Measurements from ENCODE around the gene NCOA3. TPM values are rescaled to one million over a fixed set of nuclear protein-coding genes. Genes with fewer than 3 reads are reported as not detected.

NCOA3 gene
- total RNA-seq, 1 donor, result 53.3 TPM

DNA sequence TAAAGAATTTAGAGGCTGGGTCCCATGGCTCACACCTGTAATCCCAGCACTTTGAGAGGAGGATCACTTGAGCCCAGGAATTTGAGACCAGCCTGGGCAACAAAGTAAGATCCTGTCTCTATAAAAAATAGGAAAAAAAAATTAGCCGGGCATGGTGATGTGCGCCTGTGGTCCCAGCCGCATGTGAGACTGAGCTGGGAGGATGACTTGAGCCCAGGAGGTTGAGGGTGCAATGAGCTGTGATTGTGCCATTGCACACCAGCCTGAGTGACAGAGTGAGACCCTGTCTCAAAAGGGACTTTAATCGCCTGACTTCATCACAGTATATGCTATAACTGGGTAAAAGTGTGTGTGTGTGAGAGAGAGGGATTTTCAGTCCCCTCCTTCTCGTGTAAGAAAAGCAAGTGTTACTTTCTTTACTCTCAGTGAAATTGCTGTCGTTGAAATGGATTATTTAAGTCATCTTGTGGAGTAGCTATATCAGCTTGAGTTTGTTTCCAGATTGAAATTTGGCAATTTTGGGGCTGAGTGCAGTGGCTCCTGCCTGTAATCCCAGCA lies 7.5 kb downstream of the NCOA3 start:
- TF ChIP-seq, protein P1, sequence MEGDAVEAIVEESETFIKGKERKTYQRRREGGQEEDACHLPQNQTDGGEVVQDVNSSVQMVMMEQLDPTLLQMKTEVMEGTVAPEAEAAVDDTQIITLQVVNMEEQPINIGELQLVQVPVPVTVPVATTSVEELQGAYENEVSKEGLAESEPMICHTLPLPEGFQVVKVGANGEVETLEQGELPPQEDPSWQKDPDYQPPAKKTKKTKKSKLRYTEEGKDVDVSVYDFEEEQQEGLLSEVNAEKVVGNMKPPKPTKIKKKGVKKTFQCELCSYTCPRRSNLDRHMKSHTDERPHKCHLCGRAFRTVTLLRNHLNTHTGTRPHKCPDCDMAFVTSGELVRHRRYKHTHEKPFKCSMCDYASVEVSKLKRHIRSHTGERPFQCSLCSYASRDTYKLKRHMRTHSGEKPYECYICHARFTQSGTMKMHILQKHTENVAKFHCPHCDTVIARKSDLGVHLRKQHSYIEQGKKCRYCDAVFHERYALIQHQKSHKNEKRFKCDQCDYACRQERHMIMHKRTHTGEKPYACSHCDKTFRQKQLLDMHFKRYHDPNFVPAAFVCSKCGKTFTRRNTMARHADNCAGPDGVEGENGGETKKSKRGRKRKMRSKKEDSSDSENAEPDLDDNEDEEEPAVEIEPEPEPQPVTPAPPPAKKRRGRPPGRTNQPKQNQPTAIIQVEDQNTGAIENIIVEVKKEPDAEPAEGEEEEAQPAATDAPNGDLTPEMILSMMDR (IDR thresholded peaks at IDR 0.05; ENCODE audit: insufficient read depth, low read length), result no peak
- no peak overlapping the region for H3K4me3 ChIP-seq (ENCODE audit: low read depth, low read length)
- no peak for DNase-seq (ENCODE audit: low read depth)

DNA sequence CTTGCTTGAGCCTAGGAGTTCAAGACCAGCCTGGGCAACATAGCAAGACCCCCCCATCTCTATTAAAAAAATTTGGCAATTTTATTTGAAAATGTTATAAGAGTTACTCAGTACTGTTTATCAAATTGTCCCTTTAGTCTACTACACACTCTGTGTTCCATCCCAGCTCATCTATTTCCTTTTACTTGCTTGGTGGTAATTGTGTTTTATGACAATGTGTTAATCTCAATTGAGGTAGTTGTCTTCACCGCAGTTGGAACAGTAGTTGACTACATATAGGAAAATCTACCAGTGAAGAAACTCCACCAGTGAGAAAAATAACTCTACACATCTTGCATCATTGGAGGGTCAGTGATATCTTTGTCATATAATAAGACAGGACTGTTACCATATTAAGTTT lies 8.0 kb downstream of the NCOA3 start:
- H3K4me3 ChIP-seq (ENCODE audit: low read depth, low read length), result no peak overlapping the region
- TF ChIP-seq, protein P1 (IDR thresholded peaks at IDR 0.05; ENCODE audit: insufficient read depth, low read length), result no peak
- no peak for DNase-seq (ENCODE audit: low read depth)

DNA sequence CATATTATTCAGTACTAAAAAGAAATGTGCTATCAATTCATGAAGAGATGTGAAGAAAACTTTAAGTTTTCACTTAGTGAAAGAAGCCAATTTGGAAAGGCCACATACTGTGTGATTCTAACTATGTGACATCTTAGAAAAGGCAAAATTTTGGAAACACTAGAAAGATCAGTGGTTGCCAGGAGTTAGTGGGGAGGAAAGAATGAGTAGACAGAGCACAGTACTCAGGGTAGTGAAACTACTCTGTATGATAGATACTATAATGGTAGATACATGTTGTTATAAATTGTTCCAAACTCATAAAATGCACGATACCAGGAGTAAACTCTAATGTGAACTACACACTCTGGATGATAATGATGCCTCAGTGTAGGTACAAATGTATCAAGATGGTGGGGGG lies 14.2 kb downstream of the NCOA3 start:
- no peak overlapping the region for H3K4me3 ChIP-seq (ENCODE audit: low read depth, low read length)
- no peak for DNase-seq (ENCODE audit: low read depth)
- TF ChIP-seq, protein P1 (IDR thresholded peaks at IDR 0.05; ENCODE audit: insufficient read depth, low read length), result no peak

DNA sequence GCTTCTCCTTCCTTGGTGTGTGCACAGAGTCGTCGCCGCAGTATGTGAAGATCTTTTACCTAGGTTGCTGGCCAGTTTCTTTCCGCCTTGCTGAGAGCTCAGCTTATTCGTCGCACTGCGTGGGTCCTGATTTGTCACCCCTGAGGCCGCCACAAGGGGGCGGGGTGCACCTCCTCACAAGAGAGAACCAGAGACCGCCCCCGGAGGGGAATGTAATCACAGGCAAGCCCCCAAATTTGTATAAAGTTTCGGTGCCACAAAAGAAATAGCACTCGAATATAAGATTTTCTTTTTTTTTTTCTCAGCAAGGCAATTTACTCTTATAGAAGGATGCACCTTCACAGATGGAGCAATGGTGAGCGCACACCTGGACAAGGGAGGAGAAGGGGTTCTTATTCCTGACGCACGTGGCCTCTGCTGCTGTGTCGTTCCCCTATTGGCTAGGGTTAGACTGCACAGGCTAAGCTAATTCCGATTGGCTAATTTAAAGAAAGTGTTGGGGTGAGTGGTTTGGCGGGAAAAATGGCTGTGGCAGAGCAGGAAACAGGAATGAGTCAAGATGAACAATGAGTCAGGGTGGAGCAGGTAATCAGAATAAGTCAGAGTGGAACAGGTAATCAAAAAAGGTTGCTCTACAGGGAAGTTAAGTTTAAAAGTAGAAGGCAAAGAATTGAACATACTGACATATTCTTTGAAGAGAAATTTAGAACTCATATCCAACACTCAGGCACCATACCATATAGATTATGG lies 19.5 kb downstream of the NCOA3 start:
- H3K4me3 ChIP-seq (ENCODE audit: low read depth, low read length), result no peak overlapping the region
- TF ChIP-seq, protein P1 (IDR thresholded peaks at IDR 0.05; ENCODE audit: insufficient read depth, low read length), result no peak
- no peak for DNase-seq (ENCODE audit: low read depth)

DNA sequence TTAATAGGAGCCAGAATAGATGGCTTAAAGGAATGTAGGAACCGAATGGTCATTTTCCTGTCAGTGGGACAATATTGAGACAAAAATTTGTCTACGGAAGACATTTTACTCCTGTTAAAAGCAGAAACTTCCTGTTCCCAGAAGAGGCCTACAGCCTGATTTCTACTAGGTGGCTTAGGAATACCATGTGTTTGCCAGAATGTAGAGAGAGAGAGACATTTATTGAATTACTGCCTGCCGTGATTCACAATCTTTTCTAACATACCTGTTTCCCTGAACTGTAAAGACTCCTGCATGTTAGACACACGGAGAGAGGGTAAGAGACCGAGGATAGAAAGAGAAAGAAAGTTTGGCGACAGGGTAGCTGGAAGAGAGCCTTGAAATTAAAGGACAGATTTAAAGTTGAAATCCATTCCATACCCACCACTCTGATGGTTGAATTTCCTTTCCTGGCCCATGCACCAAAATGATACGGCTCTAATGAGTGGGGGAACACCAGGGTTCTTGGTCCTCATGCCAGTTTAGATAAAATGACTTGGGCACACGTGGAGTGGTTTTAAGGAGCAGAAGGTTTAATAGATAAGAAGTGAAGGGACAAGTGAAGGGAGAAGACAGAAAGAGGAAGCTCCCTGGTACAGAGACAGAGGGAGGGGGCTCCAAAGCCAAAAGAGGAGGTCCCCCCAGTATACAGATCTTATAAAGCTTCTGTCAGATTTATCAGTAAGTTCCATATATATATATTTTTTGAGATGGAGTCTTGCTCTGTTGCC lies 22.5 kb downstream of the NCOA3 start:
- TF ChIP-seq, protein P1 (IDR thresholded peaks at IDR 0.05; ENCODE audit: insufficient read depth, low read length), result no peak
- DNase-seq (ENCODE audit: low read depth), result peak; percentile 45
- no peak overlapping the region for H3K4me3 ChIP-seq (ENCODE audit: low read depth, low read length)

DNA sequence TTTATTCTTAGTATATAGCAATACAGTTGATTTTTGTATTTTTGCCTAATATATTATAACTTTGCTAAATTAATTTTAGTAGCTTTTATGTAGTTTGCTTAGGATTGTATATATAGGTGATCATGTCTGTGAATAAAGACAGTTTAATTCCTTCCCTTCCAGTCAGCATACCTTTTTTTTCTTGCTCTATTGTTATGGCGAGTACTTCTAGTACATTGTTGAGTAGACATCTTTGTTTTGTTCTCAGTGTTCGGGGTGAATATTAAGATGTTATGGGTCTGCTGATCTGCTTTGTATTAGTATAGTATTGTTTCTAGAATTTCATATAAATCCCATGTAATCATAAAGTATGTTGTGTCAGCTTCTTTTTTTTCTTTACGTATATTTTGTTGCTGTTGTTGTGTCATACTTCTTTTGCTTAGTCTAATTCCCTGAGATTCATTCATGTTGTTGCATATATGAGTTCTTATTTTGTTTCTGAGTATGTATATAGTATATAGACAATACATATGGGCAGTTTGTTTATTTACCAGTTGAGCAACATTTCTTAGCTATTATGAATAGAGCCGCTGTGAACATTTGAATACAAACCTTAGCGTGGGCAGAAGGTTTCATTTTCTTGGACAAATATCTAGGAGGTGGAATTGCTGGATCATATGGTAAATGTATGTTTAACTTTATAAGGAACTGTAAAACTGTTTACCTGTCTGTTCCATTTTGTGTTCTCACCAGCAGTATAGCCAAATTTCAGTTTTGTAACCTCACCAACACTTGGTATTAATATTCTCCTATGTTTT lies 25.5 kb downstream of the NCOA3 start:
- DNase-seq (ENCODE audit: low read depth), result no peak
- TF ChIP-seq, protein P1 (IDR thresholded peaks at IDR 0.05; ENCODE audit: insufficient read depth, low read length), result no peak
- H3K4me3 ChIP-seq (ENCODE audit: low read depth, low read length), result no peak overlapping the region

All from fibroblast of the aortic adventitia (primary cell).